PFSK-1 (cell line): ENCODE measurements around the gene MYCN.

Experiments
- FOXP2 ChIP-seq: optimal IDR thresholded peaks from 2 replicates; pipeline ENCODE3; 2011; ENCODE audit warnings: borderline replicate concordance, control low read depth, inconsistent platforms; ENCODE audit not compliant: insufficient read depth; ENCODE audit errors: extremely low read length, extremely low read depth
- POLR2AphosphoS5 ChIP-seq: IDR thresholded peaks from 2 replicates; pipeline ENCODE4 v1.6.1; 2012; ENCODE audit warnings: low read depth, mild to moderate bottlenecking, control low read depth, low read length, moderate library complexity
- SIN3A ChIP-seq: IDR thresholded peaks from 2 replicates; pipeline ENCODE4 v1.6.1; 2012; ENCODE audit warnings: mild to moderate bottlenecking, low read length, moderate library complexity, borderline replicate concordance; ENCODE audit not compliant: insufficient read depth
- TAF1 ChIP-seq: IDR thresholded peaks from 2 replicates; pipeline ENCODE4 v1.6.1; 2012; ENCODE audit warnings: low read length, control low read depth, borderline replicate concordance; ENCODE audit not compliant: insufficient read depth
- TF ChIP-seq, protein P1 (sequence below), 2 experiments: IDR thresholded peaks; 2 replicates each; pipeline versions ENCODE4 v1.6.1 to v1.8.0; 2011 to 2012; ENCODE audit warnings: low read depth in 2 of 2, low read length in 2 of 2, control low read depth in 1 of 2, inconsistent platforms in 1 of 2, mild to moderate bottlenecking in 1 of 2, moderate library complexity in 1 of 2; ENCODE audit not compliant: insufficient read depth in 1 of 2

DNA sequence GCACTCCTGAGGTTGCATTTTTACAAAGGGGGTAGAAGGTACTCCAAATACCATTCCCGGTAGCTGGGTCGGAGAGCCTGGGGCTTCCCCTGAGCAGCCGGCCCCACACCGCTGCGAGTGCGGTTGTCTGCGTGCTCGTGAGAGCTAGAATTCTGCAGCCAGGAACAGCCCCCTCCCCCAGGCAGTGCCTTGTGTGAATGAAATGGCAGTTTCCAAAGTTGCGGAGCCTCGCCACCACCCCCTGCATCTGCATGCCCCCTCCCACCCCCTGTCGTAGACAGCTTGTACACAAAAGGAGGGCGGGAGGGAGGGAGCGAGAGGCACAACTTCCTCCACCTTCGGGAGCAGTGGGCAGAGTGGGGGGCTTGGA, 1.1 kb downstream of the MYCN start:
- TF ChIP-seq TAF1, result no peak
- TF ChIP-seq, protein P1, sequence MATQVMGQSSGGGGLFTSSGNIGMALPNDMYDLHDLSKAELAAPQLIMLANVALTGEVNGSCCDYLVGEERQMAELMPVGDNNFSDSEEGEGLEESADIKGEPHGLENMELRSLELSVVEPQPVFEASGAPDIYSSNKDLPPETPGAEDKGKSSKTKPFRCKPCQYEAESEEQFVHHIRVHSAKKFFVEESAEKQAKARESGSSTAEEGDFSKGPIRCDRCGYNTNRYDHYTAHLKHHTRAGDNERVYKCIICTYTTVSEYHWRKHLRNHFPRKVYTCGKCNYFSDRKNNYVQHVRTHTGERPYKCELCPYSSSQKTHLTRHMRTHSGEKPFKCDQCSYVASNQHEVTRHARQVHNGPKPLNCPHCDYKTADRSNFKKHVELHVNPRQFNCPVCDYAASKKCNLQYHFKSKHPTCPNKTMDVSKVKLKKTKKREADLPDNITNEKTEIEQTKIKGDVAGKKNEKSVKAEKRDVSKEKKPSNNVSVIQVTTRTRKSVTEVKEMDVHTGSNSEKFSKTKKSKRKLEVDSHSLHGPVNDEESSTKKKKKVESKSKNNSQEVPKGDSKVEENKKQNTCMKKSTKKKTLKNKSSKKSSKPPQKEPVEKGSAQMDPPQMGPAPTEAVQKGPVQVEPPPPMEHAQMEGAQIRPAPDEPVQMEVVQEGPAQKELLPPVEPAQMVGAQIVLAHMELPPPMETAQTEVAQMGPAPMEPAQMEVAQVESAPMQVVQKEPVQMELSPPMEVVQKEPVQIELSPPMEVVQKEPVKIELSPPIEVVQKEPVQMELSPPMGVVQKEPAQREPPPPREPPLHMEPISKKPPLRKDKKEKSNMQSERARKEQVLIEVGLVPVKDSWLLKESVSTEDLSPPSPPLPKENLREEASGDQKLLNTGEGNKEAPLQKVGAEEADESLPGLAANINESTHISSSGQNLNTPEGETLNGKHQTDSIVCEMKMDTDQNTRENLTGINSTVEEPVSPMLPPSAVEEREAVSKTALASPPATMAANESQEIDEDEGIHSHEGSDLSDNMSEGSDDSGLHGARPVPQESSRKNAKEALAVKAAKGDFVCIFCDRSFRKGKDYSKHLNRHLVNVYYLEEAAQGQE (IDR thresholded peaks at IDR 0.05; ENCODE audit: insufficient read depth in 1 of 2, low read depth in 2 of 2, low read length in 2 of 2), result 0 out of 4 replicates have a peak, but pooled peaks of 1 of the 2 experiments have one; percentile 9
- TF ChIP-seq POLR2AphosphoS5, result no peak
- TF ChIP-seq SIN3A, result no peak
- TF ChIP-seq FOXP2, result no peak
